Suppressor macrophage treated with lipopolysaccharide for 1 hour (primary cell): ENCODE data around the gene BRD3OS.

ENCODE experiments used
- DNase-seq, 3 donors: peaks; one replicate each; pipeline ENCODE4 v3.0.0-alpha.2; 2020 to 2022

The BRD3OS gene

DNA sequence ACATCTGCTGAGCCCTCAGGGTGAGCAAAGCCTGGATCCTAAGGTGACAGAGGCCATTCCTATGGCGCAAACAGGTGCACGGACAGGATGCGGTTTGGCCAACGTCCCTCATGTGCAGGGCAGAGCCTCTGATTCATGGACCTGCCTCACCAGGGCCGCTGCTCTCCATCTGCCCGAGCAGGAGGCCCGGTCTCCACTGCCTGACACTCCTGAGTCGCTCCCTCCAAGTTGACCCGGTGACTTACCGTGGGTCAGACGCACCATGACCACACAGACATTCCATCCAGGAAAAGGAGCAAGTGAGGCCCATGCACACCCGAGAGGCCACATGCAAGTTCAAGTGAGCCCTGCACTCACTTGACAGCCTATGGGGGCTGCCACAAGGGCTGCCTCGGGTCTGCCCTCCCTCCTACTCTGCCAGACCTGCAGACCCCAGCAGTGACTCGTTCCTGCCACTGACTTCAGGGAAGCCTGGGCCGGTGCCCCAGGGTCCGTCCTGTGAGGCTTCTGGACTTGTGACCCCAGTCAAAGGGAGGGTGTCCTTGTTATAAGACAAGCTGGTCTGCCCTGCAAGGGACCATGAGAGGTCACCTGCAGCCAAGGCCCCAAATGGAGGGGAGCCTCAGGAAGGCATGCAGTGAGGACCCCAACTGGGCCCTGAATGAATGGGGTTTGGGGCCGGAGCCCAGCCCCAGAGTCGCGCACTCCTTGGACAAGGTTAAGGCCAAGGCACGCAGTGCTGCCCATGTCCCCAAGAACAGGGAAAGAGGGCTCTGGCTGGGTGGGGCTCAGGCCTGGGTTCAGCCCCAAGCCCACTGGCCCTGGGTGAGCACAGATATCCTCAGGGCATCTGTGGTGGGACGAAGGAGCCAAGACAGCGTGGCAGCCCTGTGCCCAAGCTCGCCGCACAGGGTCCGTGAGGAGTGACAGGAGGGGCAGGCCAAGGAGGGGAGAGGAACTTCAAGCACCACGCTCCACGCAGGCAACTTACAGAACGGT is 10.1 kb downstream of the BRD3OS start:
- DNase-seq: no peak

DNA sequence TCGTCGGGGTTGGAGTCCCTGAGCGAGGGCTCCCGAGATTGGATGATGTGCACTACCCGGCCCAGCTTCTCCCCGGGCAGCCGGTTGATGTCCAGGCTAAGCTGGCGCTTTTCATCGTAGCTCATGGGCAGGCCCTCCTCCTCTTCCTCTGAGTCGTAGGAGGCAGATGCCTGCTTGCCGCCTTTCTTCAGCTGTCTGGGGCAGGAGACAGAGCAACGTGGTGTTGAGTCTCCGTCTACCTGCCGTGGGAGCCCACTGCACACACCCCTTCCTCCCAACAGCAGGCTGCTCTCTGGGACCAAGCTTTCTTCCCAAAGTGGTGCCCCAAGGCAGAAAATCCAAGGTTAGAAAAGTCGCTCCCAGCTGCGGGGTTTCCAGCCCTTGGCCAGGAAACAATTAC is 10.8 kb downstream of the BRD3OS start:
- DNase-seq: no peak

DNA sequence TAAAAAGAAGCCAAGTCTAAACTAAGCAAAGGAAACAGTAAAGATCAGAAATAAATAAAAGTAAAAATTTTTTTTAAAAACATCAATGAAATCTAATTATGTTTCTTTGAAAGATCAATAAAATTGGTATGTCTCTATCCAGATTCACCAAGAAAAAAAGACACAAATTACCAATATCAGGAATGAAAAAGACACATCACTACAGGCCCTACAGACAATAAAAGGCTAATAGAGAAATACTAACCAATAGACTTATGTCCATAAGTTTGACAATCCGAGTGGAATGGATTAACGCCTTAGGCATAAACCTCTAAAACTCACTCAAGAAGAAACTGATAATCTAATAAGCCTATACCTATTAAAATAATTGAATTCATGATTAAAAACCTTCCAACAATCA is 12.4 kb downstream of the BRD3OS start:
- DNase-seq: no peak

DNA sequence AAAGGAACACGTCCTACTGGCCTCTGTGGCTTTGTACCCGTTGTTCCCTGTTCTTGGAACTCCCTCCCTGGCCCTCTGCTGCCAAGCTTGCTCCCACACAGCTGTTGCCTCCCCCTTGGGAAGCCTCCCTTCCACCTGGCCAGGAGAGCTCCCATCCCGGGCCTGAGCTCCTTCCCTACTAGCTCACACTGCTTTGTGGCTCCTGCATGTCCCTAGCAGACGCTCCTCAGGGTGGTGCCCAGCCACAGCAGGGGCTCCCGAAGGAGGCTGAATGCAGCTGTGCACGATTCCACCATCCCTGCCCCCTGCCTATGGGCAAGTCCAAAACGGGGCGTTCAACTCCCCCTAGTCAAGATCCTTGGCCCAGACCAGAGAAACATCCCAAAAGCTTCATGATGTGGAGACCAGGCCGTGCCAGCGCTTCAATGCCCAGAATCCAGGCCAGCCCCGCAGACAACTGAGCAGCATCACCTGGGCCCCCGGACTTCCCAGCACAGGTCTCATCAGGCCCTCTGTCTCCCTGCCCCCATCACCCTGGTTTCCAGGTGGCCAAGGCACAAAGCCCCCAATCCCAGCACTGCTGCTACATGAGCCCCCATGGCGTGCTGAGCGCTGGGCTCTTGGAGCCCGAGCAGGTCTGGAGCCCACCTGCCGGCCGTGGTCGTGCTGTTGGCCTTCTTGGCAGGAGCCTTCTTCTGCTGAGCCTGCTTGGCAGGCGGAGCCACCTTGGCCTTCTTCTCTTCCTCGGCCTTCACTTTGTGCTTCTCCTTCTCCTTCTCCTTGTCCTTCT is 14.3 kb downstream of the BRD3OS start:
- no peak for DNase-seq

DNA sequence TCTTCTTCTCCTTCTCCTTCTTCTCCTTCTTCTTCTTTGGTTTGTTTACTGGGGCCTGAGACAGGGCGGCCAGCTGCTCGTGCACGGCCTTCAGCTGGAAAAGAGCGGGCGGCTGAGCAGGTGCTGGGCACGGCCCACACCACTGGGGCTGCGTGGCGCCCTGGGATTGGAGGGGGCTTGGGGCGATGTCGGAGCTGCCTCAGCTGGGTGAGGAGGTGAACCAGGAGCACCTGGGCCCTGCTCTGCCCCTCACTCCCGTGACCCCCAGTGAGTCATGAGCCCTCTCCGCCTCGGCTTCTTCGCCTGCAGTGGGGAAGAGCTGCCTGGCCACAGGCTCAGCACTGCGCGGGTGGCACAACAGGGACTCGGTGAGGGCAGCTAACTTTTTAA is 14.9 kb downstream of the BRD3OS start:
- no peak for DNase-seq

DNA sequence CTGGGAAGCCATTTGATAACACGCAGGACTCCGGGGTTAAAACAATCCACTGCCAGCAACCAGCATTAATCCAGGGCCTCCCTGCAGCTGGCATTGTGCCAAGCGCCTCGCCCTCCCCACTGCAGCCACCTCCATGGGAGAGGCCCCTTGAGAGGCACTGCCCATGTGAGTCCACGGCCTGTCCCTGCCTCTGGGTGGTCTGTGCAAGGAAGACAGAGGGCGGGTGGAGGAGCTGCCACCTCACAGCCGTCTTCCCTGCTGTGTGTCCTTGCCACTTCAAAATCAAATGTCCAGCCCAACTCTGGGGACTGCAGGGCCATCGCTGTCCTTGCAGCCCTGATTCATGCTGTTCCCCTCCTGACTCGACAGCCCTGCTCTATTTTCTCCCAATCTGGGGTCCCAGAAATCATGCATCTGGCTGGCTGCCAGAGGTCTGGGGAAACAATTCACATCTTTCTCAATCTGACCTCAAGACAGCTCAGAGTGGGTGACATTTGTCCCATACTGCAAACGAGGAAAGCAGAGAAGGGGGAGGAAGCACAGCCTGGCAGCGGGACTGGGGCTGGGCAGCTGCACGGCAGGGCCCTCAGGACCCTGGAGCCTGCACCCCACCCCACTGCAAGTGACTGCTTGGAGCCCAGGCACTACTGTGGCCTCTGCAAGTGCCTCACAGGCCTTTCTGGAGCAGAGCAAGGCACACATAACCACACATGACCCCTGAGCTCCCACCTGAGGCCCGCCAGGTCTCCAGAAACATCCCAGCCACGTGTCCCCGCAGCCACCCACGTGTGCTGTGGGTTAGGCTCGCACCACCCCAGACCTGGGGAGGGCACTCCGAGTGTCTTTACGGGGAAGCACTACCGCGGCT is 15.7 kb downstream of the BRD3OS start:
- DNase-seq: no peak

DNA sequence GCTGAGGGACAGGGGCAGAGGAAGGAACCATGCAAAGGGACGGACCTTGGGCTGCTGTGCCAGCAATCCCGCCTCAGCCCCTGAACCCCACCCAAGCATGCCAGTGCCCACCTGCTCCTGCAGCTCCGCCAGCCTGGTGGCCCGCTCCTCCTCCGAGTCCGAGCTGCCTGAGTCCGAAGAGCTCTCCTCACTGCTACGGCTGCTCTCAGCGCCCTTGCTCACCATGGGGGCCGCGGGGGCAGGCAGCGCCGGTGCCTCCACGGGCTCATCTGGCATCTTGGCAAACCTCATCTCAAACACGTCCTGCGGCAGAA is 16.3 kb downstream of the BRD3OS start:
- no peak for DNase-seq

DNA sequence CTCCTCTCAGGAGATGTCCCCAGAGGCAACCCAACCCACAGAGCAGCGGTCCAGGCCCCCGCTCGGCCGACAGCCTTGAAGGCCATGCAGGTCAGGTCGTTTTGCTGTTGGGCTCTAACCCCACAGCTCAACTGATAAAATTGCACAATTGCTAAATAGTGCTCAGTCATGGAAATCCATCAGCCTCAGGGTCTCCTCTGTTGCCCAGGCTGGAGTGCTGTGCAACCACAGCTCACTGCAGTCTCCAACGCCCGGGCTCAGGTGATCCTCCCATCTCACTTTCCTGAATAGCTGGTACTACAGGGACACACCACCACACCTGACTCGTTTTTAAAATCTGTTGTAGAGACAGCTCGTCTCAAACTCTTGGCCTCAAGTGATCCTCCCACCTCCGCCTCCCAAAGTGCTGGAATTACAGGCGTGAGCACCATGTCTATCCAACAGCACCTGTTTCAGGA is 18.3 kb downstream of the BRD3OS start:
- DNase-seq: no peak

DNA sequence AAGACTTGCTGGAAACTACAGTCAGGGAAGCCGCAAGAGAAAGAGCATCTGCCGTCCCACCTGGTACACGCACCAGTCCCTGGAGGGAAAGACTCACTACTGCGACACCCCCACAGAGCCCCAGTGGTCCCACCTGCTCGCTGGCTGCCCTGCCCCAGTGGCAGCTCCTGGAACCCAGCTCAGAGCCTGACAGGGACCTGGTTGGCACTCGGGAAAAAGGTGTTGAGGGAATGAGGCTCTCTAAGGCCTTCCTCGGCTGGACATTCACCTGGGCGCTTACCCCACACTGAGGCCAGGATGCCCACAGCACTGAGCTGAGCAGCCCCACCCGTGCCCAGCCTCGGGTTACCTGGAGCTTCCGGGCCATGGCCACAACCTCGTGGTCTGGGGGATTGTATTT is 19.7 kb downstream of the BRD3OS start:
- no peak for DNase-seq

DNA sequence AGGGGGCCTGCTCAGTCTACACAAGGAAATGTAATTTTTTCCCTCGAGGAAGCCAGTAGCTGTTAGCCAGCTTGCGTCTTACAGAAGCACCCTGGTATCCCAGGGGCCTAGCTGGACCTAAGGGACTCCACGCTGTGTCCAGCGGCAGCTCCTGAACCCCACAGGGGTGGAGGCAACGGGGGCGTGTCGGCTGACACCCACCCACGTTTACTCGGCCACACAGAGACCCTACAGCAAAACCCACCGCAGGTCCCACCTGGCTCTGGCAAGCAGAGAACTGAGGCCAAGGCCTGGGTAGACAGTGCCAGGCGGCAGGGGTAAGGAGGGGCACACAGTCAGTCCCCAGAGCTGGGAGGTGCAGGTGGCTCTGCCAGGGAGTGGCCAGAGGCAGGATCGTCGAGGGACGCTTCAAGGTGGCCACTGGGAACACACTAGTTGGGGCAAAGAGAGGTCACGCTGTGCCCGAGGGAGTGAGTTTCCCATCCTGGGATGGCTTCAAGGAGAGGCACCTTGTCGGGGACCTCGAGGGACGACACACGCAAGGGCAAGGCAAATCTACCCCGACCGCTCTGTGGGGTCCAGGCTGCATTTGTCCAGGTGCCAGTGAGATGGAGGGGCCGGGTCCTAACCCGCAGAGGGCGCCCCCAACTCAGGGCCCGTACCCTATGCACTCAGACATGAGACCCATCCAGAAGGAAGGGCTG is 20.7 kb downstream of the BRD3OS start:
- no peak for DNase-seq

DNA sequence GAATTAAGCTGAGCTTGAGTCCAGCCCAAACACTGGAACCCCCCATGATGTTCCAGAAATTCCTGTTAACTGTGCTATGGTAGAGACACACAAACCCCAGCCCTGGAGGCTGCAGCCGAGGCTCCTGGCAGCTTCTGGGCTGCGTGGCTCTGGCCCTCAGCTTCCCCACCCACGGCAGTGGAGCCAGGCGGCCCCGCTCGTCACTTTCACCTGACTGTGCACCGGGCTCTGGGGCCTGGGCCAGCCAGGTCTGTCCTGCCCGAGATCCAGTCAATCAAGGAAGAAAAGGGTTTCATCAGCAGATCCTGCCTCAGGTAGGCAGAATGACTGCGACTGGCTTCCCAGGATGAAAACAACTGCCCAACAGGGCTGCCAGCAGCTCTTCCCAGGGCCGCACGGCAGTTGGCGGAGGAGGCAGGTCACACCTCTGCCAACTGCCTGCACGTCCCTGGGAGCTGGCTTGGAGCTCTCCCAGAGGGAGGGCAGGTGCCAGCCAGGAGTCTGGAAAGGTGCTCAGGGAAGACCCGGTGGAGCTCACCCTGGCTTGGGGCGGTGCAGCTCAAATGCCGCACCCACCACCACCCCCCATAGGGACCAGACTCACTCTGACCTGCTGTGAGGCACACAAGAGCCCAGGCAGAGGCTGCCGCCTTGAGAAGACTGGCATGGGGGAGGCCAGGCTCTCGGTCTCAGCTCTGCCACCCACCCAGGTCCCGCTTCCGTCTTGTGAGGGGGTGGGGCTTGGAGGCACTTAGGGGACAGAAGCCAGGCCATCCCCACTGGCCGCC is 21.8 kb downstream of the BRD3OS start:
- DNase-seq: no peak

DNA sequence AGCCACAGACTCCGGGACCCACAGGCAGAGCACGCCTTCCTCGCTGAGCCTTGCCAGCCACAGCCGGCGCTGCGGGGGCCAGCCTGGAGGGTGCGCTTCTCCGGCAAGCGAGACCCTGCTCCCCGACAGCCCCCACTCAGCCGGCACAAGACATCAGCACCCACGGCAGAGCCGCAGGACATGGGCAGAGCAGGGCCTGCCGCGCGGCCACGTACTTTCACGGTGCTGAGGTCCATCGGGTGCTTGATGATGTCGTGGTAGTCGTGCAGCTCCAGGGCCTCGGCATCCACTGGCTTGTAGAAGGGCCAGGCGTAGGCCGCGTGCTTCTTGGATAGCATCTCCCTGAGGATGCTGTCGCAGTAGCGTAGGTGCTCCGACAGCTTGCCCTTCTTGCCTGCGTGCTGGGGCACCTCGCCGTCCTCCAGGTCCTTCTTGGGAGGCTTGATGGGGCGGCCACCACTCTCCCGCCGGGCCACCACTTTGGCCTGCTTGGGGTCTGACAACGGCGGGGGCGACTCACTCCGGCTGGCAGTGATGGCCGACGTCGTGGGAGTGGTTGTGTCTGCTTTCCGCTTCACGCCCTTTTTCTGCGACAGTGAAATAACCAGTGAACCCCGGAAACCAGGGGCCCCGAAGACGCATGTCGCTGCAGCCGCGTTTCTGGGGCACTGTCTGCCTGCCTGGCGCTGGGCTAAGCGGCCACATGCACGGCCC is 22.7 kb downstream of the BRD3OS start:
- no peak for DNase-seq

DNA sequence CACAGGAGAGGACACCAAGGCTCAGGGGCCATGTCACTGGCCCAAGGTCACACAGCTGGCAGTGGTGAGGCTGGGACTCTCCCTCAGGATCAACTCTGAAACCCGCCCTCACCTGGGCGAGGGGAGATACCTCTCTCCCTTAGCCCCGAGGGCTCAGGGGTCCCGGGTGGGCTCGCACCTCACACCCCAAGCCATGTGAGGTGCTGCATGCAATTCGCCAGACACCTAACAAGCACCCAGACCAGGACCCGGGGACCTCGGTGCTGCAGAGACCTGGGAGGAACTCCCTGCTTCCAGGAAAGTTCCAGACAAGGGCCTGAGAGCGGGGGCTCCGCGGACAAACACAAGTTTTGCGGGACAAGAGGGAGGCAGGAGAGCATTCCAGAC is 23.3 kb downstream of the BRD3OS start:
- DNase-seq: no peak

DNA sequence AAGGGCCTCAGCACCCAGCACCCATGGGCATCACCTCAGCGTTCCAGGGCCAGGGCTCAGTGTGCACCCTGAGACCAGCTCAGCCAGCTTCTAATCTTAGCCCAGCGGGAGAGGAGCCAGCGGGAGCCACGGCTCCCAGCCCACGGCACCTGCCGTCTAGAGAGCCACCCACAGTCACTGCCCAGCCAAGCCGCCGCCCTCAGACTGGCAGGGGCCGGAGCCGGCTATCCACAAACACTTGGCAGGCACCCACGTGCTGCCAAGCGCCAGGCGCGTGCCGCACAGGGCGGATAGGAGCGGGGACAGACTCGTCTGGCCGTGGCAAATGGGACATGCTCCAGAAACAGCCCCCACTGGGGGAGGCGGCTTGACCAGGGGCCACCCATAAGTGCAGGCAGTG is 24.0 kb downstream of the BRD3OS start:
- no peak for DNase-seq

DNA sequence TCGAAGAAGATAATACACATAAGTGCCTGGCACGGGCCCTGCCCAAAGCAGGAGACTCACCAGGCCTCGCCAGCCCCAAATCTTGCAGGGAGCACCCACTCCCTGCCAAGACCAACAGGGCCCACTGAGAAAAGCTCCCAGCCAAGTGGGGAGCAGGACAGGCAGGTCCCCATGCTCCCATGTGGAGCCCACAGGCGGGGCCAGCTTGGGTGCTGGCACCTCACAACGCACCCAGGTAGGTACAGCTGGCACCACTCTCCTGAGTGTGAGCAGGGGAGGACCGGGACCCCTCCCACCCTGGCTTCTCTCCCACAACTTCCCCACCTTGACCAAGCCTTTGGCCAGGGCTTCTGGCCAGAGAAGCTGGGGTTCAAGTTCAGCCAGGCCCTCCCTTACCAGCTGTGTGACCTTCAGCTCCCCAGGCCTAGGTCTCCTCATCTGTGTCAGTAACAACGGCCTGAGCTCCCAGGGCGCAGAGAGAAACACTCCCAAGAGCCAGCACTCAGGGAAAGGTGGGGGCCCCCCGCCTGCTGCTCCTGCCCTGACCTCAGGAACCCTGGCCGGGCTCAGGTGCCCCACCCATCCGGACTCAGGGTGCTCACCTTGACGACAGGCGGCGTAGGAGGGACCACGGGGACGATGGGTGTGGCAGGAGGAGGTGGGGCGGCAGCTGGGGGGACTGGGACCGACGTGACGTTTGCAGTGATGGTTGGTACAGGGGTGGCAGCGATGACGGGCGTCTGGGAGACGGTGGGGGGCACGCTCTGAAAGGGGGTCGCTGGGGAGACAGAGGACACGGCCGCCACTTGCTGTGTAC is 24.7 kb downstream of the BRD3OS start:
- no peak for DNase-seq

DNA sequence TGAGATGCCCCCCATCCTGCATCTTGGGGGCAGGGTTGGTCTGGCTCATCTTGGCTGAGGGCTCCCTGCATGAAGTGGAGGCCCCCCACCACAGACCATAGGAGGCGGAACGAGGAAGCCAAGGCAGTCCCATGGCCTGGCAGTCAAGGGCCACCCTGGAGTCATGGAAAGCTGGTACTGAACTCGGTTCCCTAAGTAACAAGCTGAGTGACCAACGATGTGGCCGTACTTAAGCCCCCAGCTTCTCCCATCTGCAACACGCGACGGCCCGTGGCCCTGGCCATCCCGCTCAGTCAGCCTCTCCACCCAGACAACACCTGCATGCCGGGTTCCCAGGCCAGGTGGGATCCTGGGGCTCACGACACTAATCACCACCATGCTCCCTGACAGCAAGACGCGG is 25.4 kb downstream of the BRD3OS start:
- DNase-seq: no peak

DNA sequence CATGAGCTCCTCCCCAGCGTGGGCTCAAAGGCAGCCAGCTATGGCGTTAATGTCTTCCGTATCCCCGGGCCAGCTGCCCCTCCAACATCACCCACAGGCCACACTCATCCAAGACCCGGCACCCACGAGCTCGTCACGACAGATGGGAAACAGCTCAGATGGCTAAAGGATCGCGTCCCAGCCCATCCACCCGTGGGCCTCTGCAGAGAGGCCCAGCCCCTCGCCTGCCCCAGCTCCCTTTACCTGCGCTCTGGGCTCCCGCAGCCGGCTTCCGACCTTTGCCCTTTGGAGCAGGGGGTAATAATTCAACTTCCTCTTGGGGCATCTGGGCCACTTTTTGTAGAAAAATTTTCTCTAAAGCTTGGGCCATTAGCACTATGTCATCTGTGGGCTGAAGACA is 26.0 kb downstream of the BRD3OS start:
- DNase-seq: no peak

DNA sequence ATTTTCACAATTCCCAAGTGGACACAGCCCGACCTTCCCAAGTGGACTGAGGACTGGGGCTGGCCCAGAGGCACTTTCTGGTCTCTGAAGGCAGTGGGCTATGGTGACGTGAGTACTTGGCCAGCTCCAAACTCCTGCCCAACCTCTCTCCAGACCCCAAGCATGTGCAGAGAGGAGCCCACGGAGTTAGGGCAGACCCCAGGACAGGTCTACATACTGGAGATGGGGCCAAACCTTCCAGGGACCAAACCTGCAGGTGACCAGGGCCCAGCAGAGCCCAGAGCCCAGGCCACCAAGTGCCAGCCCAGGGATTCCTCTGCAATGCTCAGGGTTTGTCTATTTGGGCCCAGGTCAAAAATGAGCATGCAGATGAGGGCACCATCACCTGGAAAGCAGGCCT is 27.2 kb downstream of the BRD3OS start:
- no peak for DNase-seq

DNA sequence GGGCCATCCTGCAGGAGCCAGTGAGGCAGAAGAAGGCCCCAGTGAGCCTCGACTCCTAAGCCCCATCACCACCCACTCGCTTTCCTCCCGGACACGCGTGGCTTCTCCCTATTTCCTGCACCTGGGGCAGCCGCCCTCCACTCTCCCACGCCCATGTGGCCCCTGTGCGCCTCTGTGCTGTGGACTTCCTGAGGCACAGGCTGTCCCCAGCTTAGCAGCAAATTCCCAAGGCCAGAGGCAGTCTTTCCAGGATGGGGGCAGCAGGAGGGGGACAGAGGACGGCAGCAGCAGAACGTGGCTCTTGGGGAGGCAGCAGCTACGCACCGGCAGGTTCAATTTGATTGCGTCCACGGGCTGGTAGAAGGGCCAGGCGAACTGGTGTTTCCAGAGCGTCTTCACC is 27.7 kb downstream of the BRD3OS start:
- DNase-seq: no peak

DNA sequence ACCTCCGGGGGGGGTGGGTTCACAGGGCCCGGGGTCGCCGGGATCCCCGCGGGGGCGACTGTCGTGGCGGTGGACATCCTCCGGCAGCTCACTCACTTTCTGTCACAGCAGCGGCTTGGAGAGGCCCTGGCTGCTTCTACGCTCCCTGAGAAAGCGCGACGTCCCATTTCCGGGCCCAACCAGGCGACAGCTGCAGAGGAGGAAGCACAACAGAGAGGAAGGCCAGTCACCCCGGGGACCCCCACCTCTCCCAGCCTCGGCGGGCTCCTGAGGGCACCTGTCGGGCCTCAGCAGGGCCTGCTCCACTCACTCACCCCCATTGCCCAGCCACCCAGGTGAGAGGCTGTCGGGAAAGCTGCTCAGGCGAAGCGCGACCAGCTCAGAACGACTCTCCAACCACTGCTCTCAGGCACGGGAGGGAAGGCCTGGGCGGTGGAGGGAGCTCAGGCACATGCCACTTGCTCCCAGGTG is 28.2 kb downstream of the BRD3OS start:
- no peak for DNase-seq
